Kidney epithelial cell (primary cell): ENCODE results near the gene GNS. TPM values are rescaled to one million over a fixed set of nuclear protein-coding genes. Genes with fewer than 3 reads are reported as not detected.

Experiments
- DNase-seq: peaks from one replicate; pipeline ENCODE4 v3.0.0-alpha.2; 2010; ENCODE audit warnings: low read depth
- H3K27me3 ChIP-seq: 2 replicates; pipeline ENCODE4 v1.6.0; 2011; ENCODE audit warnings: low read length; ENCODE audit not compliant: control insufficient read depth, insufficient read depth
- H3K36me3 ChIP-seq: 2 replicates; pipeline ENCODE4 v1.5.1; 2011; ENCODE audit warnings: low read length; ENCODE audit not compliant: control insufficient read depth, insufficient read depth
- H3K4me3 ChIP-seq: 2 replicates; pipeline ENCODE4 v1.5.1; 2011; ENCODE audit warnings: low read depth, mild to moderate bottlenecking, control low read depth, low read length
- CTCF ChIP-seq: IDR thresholded peaks from 2 replicates; pipeline ENCODE4 v1.5.1; 2011; ENCODE audit warnings: mild to moderate bottlenecking, moderate library complexity, low read length, control low read depth, inconsistent platforms; ENCODE audit not compliant: insufficient read depth, poor library complexity, severe bottlenecking
- total RNA-seq: library from RNA; depleted of rRNA; stranded (reverse); fragments of >200 nt; gene quantifications from 2 replicates; pipeline ENCODE4 v1.2.3, GENCODE V29; 2015

The GNS gene
- total RNA-seq, 1 donor from 2014 or later = 120 TPM

GRCh38 chr12:64682572-64683277 is 76.5 kb downstream of the GNS start:
- H3K27me3 ChIP-seq = no peaks in the 10 kb centered on the region
- TF ChIP-seq CTCF = no peak
- H3K36me3 ChIP-seq = no peaks in the 10 kb centered on the region
- DNase-seq = no peak
- H3K4me3 ChIP-seq = no peak overlapping the region

GRCh38 chr12:64681200-64682052 is 77.8 kb downstream of the GNS start:
- Histone ChIP-seq H3K4me3 (no peak overlapping the region), H3K36me3 (no peaks in the 10 kb centered on the region), H3K27me3 (no peaks in the 10 kb centered on the region)
- no peak for TF ChIP-seq CTCF
- DNase-seq = no peak

GRCh38 chr12:64680235-64680634 is 79.0 kb downstream of the GNS start:
- DNase-seq = no peak
- no peak for TF ChIP-seq CTCF
- H3K36me3 ChIP-seq = no peaks in the 10 kb centered on the region
- no peaks in the 10 kb centered on the region for H3K27me3 ChIP-seq
- H3K4me3 ChIP-seq = no peak overlapping the region

GRCh38 chr12:64679487-64680001 is 79.7 kb downstream of the GNS start:
- no peaks in the 10 kb centered on the region for H3K36me3 ChIP-seq
- H3K27me3 ChIP-seq = no peaks in the 10 kb centered on the region
- DNase-seq = peak; percentile 68
- H3K4me3 ChIP-seq = no peak overlapping the region
- TF ChIP-seq CTCF = no peak

- H3K27me3 ChIP-seq = no peaks in the 10 kb centered on the region
- H3K4me3 ChIP-seq = no peak overlapping the region
- no peak for DNase-seq
- TF ChIP-seq CTCF = no peak
- no peaks in the 10 kb centered on the region for H3K36me3 ChIP-seq
Observed at GRCh38 chr12:64678835-64679234, 80.4 kb downstream of the GNS start.
